Esophagus squamous epithelium (tissue), 5 donors: ENCODE measurements around the gene SCG5. TPM values are rescaled to one million over a fixed set of nuclear protein-coding genes. Genes with fewer than 3 reads are reported as not detected.

Source experiments
- DNase-seq: peaks from one replicate; lab custom pipeline; 2025; lab: John Stamatoyannopoulos, UW
- H3K27ac ChIP-seq, 4 donors: fragments of 200-600 bp; sonication (generic); one replicate each; pipeline ENCODE4 v1.5.1; 2016 to 2019; ENCODE audit warnings: mild to moderate bottlenecking in 1 of 4
- H3K27me3 ChIP-seq, 4 donors: fragments of 200-600 bp; sonication (generic); 1 replicate in 3 of 4; 2 replicates in 1 of 4; pipeline versions ENCODE4 v1.5.1 to v1.6.0; 2017 to 2021; ENCODE audit warnings: antibody characterized with exemption in 1 of 4
- H3K36me3 ChIP-seq, 3 donors: fragments of 200-600 bp; sonication (generic); one replicate each; pipeline ENCODE4 v1.5.1; 2016 to 2019
- H3K4me1 ChIP-seq, 3 donors: fragments of 200-600 bp; sonication (generic); one replicate each; pipeline ENCODE4 v1.5.1; 2017 to 2019
- H3K4me3 ChIP-seq, 4 donors: fragments of 200-600 bp; sonication (generic); 1 replicate in 3 of 4; 2 replicates in 1 of 4; pipeline ENCODE4 v1.5.1; 2016 to 2019; ENCODE audit warnings: mild to moderate bottlenecking in 2 of 4, moderate library complexity in 1 of 4
- H3K9me3 ChIP-seq, 3 donors: fragments of 200-600 bp; sonication (generic); one replicate each; pipeline ENCODE4 v1.5.1; 2016 to 2019
- POLR2A ChIP-seq, 4 donors: fragments of 450-650 bp; IDR thresholded peaks; one replicate each; pipeline ENCODE4 v1.6.1; 2017; ENCODE audit warnings: antibody characterized with exemption in 4 of 4, mild to moderate bottlenecking in 4 of 4, moderate library complexity in 3 of 4
- WGBS, 2 donors: methylation state at CpG; one replicate each; pipeline ENCODE4 v1.1.5; 2018; 5-methylcytosine and 5-hydroxymethylcytosine counted together
- intact Hi-C: fragments of 100-400 bp; cut with DNase I; formaldehyde crosslinking; loops from one replicate; pipeline ENCODE4 v1.15.0; 2022
- total RNA-seq, 4 donors: library from RNA; depleted of rRNA; stranded (reverse); fragments of >200 nt; gene quantifications; one replicate each; pipeline ENCODE4 v1.1.0, GENCODE V29; 2016
- TF ChIP-seq, protein P1 (sequence below), 6 experiments: fragments of 450-650 bp in 4 of 6; fragments of 200-600 bp in 2 of 6; sonication (generic) in 2 of 6; IDR thresholded peaks; one replicate each; pipeline ENCODE4 v1.5.1; 2016 to 2019; ENCODE audit warnings: antibody characterized with exemption in 6 of 6, mild to moderate bottlenecking in 4 of 6, moderate library complexity in 4 of 6
- donor health status: DM: yes; HTN: yes; CAD: no.

The SCG5 gene
- total RNA-seq, 4 donors from 2014 or later: 1.1 TPM; not detected in 3

DNA sequence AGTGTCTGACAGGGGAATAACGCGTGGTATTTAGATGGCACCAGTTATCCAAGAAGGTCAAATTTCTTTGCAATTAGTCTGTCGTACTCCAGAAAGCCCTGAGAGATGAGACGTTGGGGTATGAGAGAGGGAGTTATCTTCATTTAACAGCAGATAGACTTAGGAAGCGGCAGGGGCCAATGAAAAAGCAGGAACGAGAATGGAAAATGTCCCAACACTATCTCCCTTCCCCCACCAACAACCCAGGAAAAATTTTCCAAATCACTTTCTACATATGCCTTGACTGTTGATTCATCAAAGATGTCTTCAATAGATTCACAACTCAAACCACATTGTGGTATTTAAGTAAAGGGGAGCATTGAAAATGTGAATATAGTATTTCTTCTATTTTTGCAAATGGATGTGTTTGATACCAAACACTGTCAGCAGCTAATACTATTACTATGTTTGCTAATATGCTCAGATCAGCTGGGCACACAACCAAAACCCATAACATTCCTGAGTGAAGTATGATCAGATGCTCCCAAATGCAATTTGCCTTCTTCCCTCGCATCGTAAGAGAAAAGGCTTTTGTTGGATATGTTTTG, 63.0 kb downstream of the SCG5 start:
- Histone ChIP-seq H3K4me3 (no peak overlapping the region), H3K4me1 (no peaks in the 10 kb centered on the region), H3K27ac (no peak overlapping the region), H3K36me3 (no peaks in the 10 kb centered on the region), H3K9me3 (no peaks in the 10 kb centered on the region), H3K27me3 (peaks cover 0 to 15% (median 0%) of the 10 kb centered on the region in 4 donors)
- no peak for TF ChIP-seq POLR2A (IDR thresholded peaks at IDR 0.05)
- TF ChIP-seq, protein P1, sequence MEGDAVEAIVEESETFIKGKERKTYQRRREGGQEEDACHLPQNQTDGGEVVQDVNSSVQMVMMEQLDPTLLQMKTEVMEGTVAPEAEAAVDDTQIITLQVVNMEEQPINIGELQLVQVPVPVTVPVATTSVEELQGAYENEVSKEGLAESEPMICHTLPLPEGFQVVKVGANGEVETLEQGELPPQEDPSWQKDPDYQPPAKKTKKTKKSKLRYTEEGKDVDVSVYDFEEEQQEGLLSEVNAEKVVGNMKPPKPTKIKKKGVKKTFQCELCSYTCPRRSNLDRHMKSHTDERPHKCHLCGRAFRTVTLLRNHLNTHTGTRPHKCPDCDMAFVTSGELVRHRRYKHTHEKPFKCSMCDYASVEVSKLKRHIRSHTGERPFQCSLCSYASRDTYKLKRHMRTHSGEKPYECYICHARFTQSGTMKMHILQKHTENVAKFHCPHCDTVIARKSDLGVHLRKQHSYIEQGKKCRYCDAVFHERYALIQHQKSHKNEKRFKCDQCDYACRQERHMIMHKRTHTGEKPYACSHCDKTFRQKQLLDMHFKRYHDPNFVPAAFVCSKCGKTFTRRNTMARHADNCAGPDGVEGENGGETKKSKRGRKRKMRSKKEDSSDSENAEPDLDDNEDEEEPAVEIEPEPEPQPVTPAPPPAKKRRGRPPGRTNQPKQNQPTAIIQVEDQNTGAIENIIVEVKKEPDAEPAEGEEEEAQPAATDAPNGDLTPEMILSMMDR (IDR thresholded peaks at IDR 0.05): no peak
- intact Hi-C loops: no loop called here
- 48 to 63% methylated on average over 8 of the region's 8 CpGs for WGBS, 2 donors
- DNase-seq: no peak

DNA sequence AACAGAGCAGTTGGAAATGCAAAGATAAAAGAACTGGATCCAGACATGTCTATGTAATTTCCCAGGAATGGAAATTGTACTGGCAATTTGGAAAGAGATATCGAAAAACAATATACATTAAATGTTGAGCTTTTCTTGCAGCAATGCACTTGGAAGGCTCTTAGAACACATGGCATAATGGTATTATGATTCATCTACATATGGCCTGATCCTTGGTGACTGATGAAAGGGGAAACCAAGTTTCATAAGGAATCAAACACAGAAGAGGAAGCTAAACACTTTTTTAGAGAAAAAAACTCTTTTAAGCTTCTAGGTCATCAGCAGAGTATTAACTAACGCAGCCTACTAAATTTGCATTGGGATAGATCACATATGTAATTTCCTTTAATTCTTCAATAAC, 63.9 kb downstream of the SCG5 start:
- Histone ChIP-seq H3K4me1 (no peaks in the 10 kb centered on the region), H3K27ac (no peak overlapping the region), H3K4me3 (no peak overlapping the region), H3K9me3 (no peaks in the 10 kb centered on the region), H3K36me3 (no peaks in the 10 kb centered on the region), H3K27me3 (peaks cover 0 to 21% (median 0%) of the 10 kb centered on the region in 4 donors)
- no peak for DNase-seq
- WGBS, 2 donors: 71 to 75% methylated on average over 2 of the region's 2 CpGs
- intact Hi-C loops: no loop called here
- TF ChIP-seq, protein P1 (IDR thresholded peaks at IDR 0.05): no peak
- TF ChIP-seq POLR2A (IDR thresholded peaks at IDR 0.05): no peak

DNA sequence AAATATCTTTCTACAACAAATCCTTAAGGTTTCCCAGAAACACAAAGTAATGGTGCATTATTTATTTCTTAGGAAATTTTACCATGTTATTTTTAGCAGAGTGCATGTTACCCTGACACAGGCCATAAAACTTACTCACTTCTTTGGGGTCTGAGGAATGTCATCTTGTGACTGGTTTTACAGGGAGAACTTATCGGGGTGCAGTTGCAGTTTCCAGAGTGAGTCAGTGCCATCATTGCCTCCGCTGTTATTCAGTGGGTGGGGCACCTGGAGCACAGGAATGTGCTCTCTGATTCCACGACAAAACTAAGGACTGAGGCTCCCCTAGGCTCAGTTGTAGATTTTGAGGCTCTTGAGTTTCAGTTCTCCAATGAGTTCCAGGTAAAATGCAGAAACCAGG, 65.2 kb downstream of the SCG5 start:
- no peak for DNase-seq
- peaks cover 0 to 21% (median 0%) of the 10 kb centered on the region in 4 donors for H3K27me3 ChIP-seq
- H3K4me1 ChIP-seq: no peaks in the 10 kb centered on the region
- no peak overlapping the region for H3K27ac ChIP-seq
- H3K9me3 ChIP-seq: no peaks in the 10 kb centered on the region
- TF ChIP-seq, protein P1 (IDR thresholded peaks at IDR 0.05): no peak
- TF ChIP-seq POLR2A (IDR thresholded peaks at IDR 0.05): no peak
- intact Hi-C loops: no loop called here
- H3K36me3 ChIP-seq: no peaks in the 10 kb centered on the region
- H3K4me3 ChIP-seq: no peak overlapping the region
- WGBS, 2 donors: 20 to 46% methylated on average over 2 to 3 of the region's 3 CpGs

DNA sequence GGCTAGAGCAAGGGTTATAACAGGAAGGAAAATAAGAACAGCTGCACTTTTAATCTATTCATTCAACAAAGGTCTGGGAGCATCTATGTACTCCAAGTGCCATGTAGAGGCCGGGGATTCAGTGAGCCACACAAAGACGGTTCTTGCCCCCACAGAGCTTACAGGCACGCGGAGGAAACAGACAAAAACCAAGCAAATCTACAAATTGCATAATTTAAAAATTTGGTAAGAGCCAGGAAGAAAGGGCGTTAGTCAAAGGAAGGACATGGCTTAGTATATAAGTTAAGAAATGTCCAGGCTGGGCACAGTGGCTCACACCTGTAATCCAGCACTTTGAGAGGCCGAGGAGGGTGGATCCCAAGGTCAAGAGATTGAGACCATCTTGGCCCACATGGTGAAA, 65.9 kb downstream of the SCG5 start:
- H3K4me1 ChIP-seq: no peaks in the 10 kb centered on the region
- H3K9me3 ChIP-seq: no peaks in the 10 kb centered on the region
- H3K4me3 ChIP-seq: no peak overlapping the region
- intact Hi-C loops: no loop called here
- no peak for TF ChIP-seq POLR2A (IDR thresholded peaks at IDR 0.05)
- TF ChIP-seq, protein P1 (IDR thresholded peaks at IDR 0.05): no peak
- H3K27ac ChIP-seq: no peak overlapping the region
- WGBS, 2 donors: 50 to 78% methylated on average over 6 of the region's 6 CpGs
- DNase-seq: no peak
- no peaks in the 10 kb centered on the region for H3K36me3 ChIP-seq
- H3K27me3 ChIP-seq: peaks cover 0 to 22% (median 0%) of the 10 kb centered on the region in 4 donors

DNA sequence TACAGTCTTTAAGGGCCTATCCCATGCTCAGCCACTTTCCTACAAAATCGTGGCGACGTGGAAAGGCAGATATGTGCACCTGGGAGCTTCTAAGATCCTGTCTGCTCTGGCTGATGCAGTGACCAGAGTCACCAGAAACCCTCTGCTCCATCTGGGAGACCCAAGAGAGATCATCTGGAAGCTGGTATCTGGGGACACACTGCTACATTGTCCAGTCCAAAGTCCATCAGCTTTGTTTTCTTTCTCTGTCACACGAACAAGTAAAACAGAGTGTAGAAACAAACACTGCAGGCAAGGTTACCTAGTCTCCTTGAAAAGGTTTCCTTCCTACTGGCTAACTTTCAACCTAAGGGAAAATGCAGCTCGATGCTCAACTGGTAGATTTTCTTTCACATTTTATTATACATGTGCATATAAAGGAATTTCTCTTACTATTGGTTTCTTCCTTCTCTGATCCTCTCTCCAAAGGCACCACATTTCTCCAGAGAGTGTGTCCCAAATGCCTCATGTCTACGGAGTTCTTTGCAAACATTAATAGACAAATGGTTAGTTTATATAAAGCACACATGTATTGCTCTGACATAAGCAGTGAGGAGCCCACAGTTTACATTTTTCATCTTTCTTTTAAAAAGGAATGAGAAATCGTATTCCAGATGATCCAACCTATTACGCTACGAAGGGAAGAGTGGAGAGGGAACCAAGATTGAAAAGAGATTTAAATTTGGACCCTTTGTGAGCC, 68.0 kb downstream of the SCG5 start:
- no peak for DNase-seq
- intact Hi-C loops: no loop called here

More for the DNA sequence above, 68.0 kb downstream of the SCG5 start:
- H3K4me1 ChIP-seq: no peaks in the 10 kb centered on the region
- H3K9me3 ChIP-seq: no peaks in the 10 kb centered on the region
- TF ChIP-seq, protein P1 (IDR thresholded peaks at IDR 0.05): no peak
- no peak for TF ChIP-seq POLR2A (IDR thresholded peaks at IDR 0.05)
- no peak overlapping the region for H3K4me3 ChIP-seq
- H3K27ac ChIP-seq: no peak overlapping the region
- peaks cover 0 to 42% (median under 1%) of the 10 kb centered on the region in 4 donors for H3K27me3 ChIP-seq
- no peaks in the 10 kb centered on the region for H3K36me3 ChIP-seq
- 47 to 75% methylated on average over 6 to 9 of the region's 9 CpGs for WGBS, 2 donors
